ENCODE measurements around the gene FNDC5.

FNDC5 gene

GRCh38 chr1:32865639-32866405 lies 4.9 kb downstream of the FNDC5 start:
- Mint-ChIP-seq H3K9me3 (no peaks in the 10 kb centered on the region), H3K27me3 (peaks cover 24% of the 10 kb centered on the region), H3K27ac (no peak overlapping the region), H3K4me3 (no peak overlapping the region), H3K4me1 (peaks cover 10% of the 10 kb centered on the region)
- DNase-seq: no peak
- no peak for ATAC-seq

GRCh38 chr1:32864375-32865019 lies 6.2 kb downstream of the FNDC5 start:
- ATAC-seq (no peak), DNase-seq (no peak)
- Mint-ChIP-seq H3K9me3 (no peaks in the 10 kb centered on the region), H3K27me3 (peaks cover 13% of the 10 kb centered on the region), H3K4me1 (peaks cover under 1% of the 10 kb centered on the region), H3K4me3 (no peak overlapping the region), H3K27ac (peak overlapping the region in 1 of 2 donors; percentile 45)

GRCh38 chr1:32863881-32864245 lies 6.8 kb downstream of the FNDC5 start:
- Mint-ChIP-seq H3K27ac (no peak overlapping the region), H3K4me3 (no peak overlapping the region), H3K9me3 (no peaks in the 10 kb centered on the region), H3K4me1 (no peaks in the 10 kb centered on the region), H3K27me3 (peaks cover 7% of the 10 kb centered on the region)
- ATAC-seq (no peak), DNase-seq (no peak)

- Mint-ChIP-seq H3K27ac (no peak overlapping the region), H3K27me3 (peaks cover 2% of the 10 kb centered on the region), H3K4me1 (no peaks in the 10 kb centered on the region), H3K9me3 (no peaks in the 10 kb centered on the region), H3K4me3 (no peak overlapping the region)
- no peak for DNase-seq
- no peak for ATAC-seq
Measured at GRCh38 chr1:32863218-32863880, 7.4 kb downstream of the FNDC5 start.

GRCh38 chr1:32861904-32862695 lies 8.6 kb downstream of the FNDC5 start:
- H3K4me3 Mint-ChIP-seq: no peak overlapping the region
- no peak overlapping the region for H3K27ac Mint-ChIP-seq
- no peaks in the 10 kb centered on the region for H3K4me1 Mint-ChIP-seq
- no peak for DNase-seq
- ATAC-seq: no peak
- no peaks in the 10 kb centered on the region for H3K27me3 Mint-ChIP-seq
- no peaks in the 10 kb centered on the region for H3K9me3 Mint-ChIP-seq

- no peaks in the 10 kb centered on the region for H3K4me1 Mint-ChIP-seq
- no peaks in the 10 kb centered on the region for H3K9me3 Mint-ChIP-seq
- DNase-seq (no peak), ATAC-seq (no peak)
- H3K4me3 Mint-ChIP-seq: no peak overlapping the region
- H3K27ac Mint-ChIP-seq: no peak overlapping the region
- no peaks in the 10 kb centered on the region for H3K27me3 Mint-ChIP-seq
Measured at GRCh38 chr1:32860566-32860965, 10.1 kb downstream of the FNDC5 start.

- ATAC-seq (no peak), DNase-seq (no peak)
- H3K27me3 Mint-ChIP-seq: no peaks in the 10 kb centered on the region
Measured at GRCh38 chr1:32859915-32860314, 10.8 kb downstream of the FNDC5 start.

GRCh38 chr1:32858791-32859190 lies 11.9 kb downstream of the FNDC5 start:
- H3K4me3 Mint-ChIP-seq: no peak overlapping the region
- DNase-seq (no peak), ATAC-seq (no peak)
- no peak overlapping the region for H3K27ac Mint-ChIP-seq
- no peaks in the 10 kb centered on the region for H3K27me3 Mint-ChIP-seq
- H3K9me3 Mint-ChIP-seq: no peaks in the 10 kb centered on the region
- H3K4me1 Mint-ChIP-seq: no peaks in the 10 kb centered on the region

More at GRCh38 chr1:32859915-32860314, 10.8 kb downstream of the FNDC5 start:
- H3K4me3 Mint-ChIP-seq: no peak overlapping the region
- no peaks in the 10 kb centered on the region for H3K9me3 Mint-ChIP-seq
- H3K4me1 Mint-ChIP-seq: no peaks in the 10 kb centered on the region
- no peak overlapping the region for H3K27ac Mint-ChIP-seq

- Mint-ChIP-seq H3K4me3 (no peak overlapping the region), H3K4me1 (no peaks in the 10 kb centered on the region), H3K9me3 (no peaks in the 10 kb centered on the region), H3K27me3 (no peaks in the 10 kb centered on the region), H3K27ac (no peak overlapping the region)
- no peak for ATAC-seq
- DNase-seq: no peak
Measured at GRCh38 chr1:32858136-32858535, 12.6 kb downstream of the FNDC5 start.

- H3K4me1 Mint-ChIP-seq: no peaks in the 10 kb centered on the region
Measured at GRCh38 chr1:32855861-32856617, 14.7 kb downstream of the FNDC5 start.

GRCh38 chr1:32848354-32849063 lies 22.2 kb downstream of the FNDC5 start:
- Mint-ChIP-seq H3K27me3 (no peaks in the 10 kb centered on the region), H3K27ac (no peak overlapping the region), H3K4me1 (no peaks in the 10 kb centered on the region), H3K9me3 (no peaks in the 10 kb centered on the region), H3K4me3 (no peak overlapping the region)
- no peak for DNase-seq
- ATAC-seq: no peak

More at GRCh38 chr1:32855861-32856617, 14.7 kb downstream of the FNDC5 start:
- H3K4me3 Mint-ChIP-seq: no peak overlapping the region
- H3K9me3 Mint-ChIP-seq: no peaks in the 10 kb centered on the region
- no peak overlapping the region for H3K27ac Mint-ChIP-seq
- no peak for DNase-seq
- no peaks in the 10 kb centered on the region for H3K27me3 Mint-ChIP-seq
- ATAC-seq: no peak

- ATAC-seq (no peak), DNase-seq (no peak)
- peaks cover 8% of the 10 kb centered on the region for H3K4me1 Mint-ChIP-seq
- H3K27ac Mint-ChIP-seq: no peak overlapping the region
- no peaks in the 10 kb centered on the region for H3K9me3 Mint-ChIP-seq
- no peaks in the 10 kb centered on the region for H3K27me3 Mint-ChIP-seq
- H3K4me3 Mint-ChIP-seq: no peak overlapping the region
Measured at GRCh38 chr1:32831878-32832277, 38.8 kb downstream of the FNDC5 start.

- H3K27ac Mint-ChIP-seq: no peak overlapping the region
- H3K9me3 Mint-ChIP-seq: no peaks in the 10 kb centered on the region
- H3K4me3 Mint-ChIP-seq: no peak overlapping the region
- no peak for DNase-seq
- peaks cover 8% of the 10 kb centered on the region for H3K4me1 Mint-ChIP-seq
- H3K27me3 Mint-ChIP-seq: no peaks in the 10 kb centered on the region
- ATAC-seq: peak; percentile 43
Measured at GRCh38 chr1:32830092-32830852, 40.4 kb downstream of the FNDC5 start.

- H3K27me3 Mint-ChIP-seq: no peaks in the 10 kb centered on the region
- ATAC-seq: no peak
- no peak for DNase-seq
- H3K27ac Mint-ChIP-seq: no peak overlapping the region
- H3K4me3 Mint-ChIP-seq: no peak overlapping the region
- no peaks in the 10 kb centered on the region for H3K9me3 Mint-ChIP-seq
- peaks cover 14% of the 10 kb centered on the region for H3K4me1 Mint-ChIP-seq
Measured at GRCh38 chr1:32828341-32828740, 42.4 kb downstream of the FNDC5 start.
